ENCODE measurements around the gene PIGU. TPM values are rescaled to one million over a fixed set of nuclear protein-coding genes. Genes with fewer than 3 reads are reported as not detected.

PIGU gene
- total RNA-seq, 4 donors from 2014 or later, result 20.6 to 31.5 (median 27.7) TPM

- Histone ChIP-seq H3K36me3 (peaks cover 0 to 18% (median 0%) of the 10 kb centered on the region in 3 donors), H3K27me3 (no peaks in the 10 kb centered on the region), H3K9me3 (no peaks in the 10 kb centered on the region), H3K4me3 (no peak overlapping the region), H3K27ac (peak overlapping the region in 3 of 4 donors; percentile 13 to 68 (median 42)), H3K4me1 (peaks cover 0 to 37% (median 11%) of the 10 kb centered on the region in 4 donors)
- TF ChIP-seq CTCF (IDR thresholded peaks at IDR 0.05), result no peak
- TF ChIP-seq POLR2A (IDR thresholded peaks at IDR 0.05), result no peak
- no peak for TF ChIP-seq EP300 (IDR thresholded peaks at IDR 0.05)
- WGBS, 2 donors, result 63 to 64% methylated on average over 4 of the region's 4 CpGs
- DNase-seq (ENCODE audit: low spot score in 2 of 2), result no peak
Measured at GRCh38 chr20:34512266-34512954, 164.5 kb downstream of the PIGU start.

- H3K36me3 ChIP-seq, result peaks cover 0 to 18% (median 0%) of the 10 kb centered on the region in 3 donors
- peaks cover 0 to 33% (median 9%) of the 10 kb centered on the region in 4 donors for H3K4me1 ChIP-seq
- TF ChIP-seq EP300 (IDR thresholded peaks at IDR 0.05), result no peak
- no peak for TF ChIP-seq POLR2A (IDR thresholded peaks at IDR 0.05)
- no peak for TF ChIP-seq CTCF (IDR thresholded peaks at IDR 0.05)
- DNase-seq (ENCODE audit: low spot score in 2 of 2), result no peak
- no peaks in the 10 kb centered on the region for H3K9me3 ChIP-seq
- H3K4me3 ChIP-seq, result no peak overlapping the region
- H3K27ac ChIP-seq, result peak overlapping the region in 3 of 4 donors; percentile 13 to 68 (median 42)
- no peaks in the 10 kb centered on the region for H3K27me3 ChIP-seq
- 61 to 67% methylated on average over 3 of the region's 3 CpGs for WGBS, 2 donors
Measured at GRCh38 chr20:34511891-34512265, 165.0 kb downstream of the PIGU start.

GRCh38 chr20:34510575-34510974 is 166.3 kb downstream of the PIGU start:
- DNase-seq (ENCODE audit: low spot score in 2 of 2), result no peak
- TF ChIP-seq POLR2A (IDR thresholded peaks at IDR 0.05) (no peak), EP300 (IDR thresholded peaks at IDR 0.05) (no peak), CTCF (IDR thresholded peaks at IDR 0.05) (no peak)
- no peaks in the 10 kb centered on the region for H3K27me3 ChIP-seq
- H3K36me3 ChIP-seq, result peaks cover 0 to 27% (median 0%) of the 10 kb centered on the region in 3 donors
- H3K4me1 ChIP-seq, result peaks cover 0 to 32% (median 7%) of the 10 kb centered on the region in 4 donors
- H3K4me3 ChIP-seq, result no peak overlapping the region
- H3K9me3 ChIP-seq, result no peaks in the 10 kb centered on the region
- H3K27ac ChIP-seq, result peak overlapping the region in 1 of 4 donors; percentile 64
- 50 to 55% methylated on average over 1 of the region's 1 CpG for WGBS, 2 donors

Small RNAs within 50 kb of the gene (small RNA-seq; reads per million reads assigned to genes)
- gene AL118520.1, result not detected
- not detected for gene RF00019

Other genes starting within 250 kb of the PIGU start
- 100 to 1,000 TPM; 145 to 188 (median 170) TPM for gene DYNLRB1, start 160.7 kb downstream of the PIGU start, total RNA-seq
- 100 to 1,000 TPM in 2 of 4 donors, 10 to 100 TPM in 2; 62.4 to 139 (median 106) TPM for gene MAP1LC3A, start 118.4 kb downstream of the PIGU start, total RNA-seq
- gene TP53INP2, start 27.3 kb upstream of the PIGU start, total RNA-seq, result 10 to 100 TPM; 11.9 to 19.5 (median 18.1) TPM
- 10 to 100 TPM; 16.9 to 26.1 (median 24.0) TPM for gene NCOA6, start 148.6 kb upstream of the PIGU start, total RNA-seq
- 10 to 100 TPM; 19.6 to 41.7 (median 28.4) TPM for gene GGT7, start 195.8 kb upstream of the PIGU start, total RNA-seq
- gene ACSS2, start 199.5 kb upstream of the PIGU start, total RNA-seq, result 100 to 1,000 TPM in 2 of 4 donors, 10 to 100 TPM in 2; 68.4 to 112 (median 94.3) TPM